ENCODE results near the gene APOC1.
"Not testable (repeated sequence)": the region's sequence is repeated elsewhere in the genome, so short reads cannot be mapped to it uniquely, and the experiment has no call there.

Gene APOC1

GRCh38 chr19:44914433-44915206 is at the start of gene APOC1:
TSS of gene APOC1 (plus strand) at chr19:44914608. CDS start at chr19:44914892, 284 bp downstream.
- Histone ChIP-seq H3K4me3 (ENCODE audit: low read depth in 1 of 2, low read length in 2 of 2) (peak within 1 kb of the TSS; percentile 28 to 66), H3K9ac (ENCODE audit: low read length) (peak within 1 kb of the TSS; percentile 44)
- not testable (repeated sequence) for H3K4me1 ChIP-seq (ENCODE audit: insufficient read depth, low read length); H3K27me3 ChIP-seq (ENCODE audit: control insufficient read depth in 1 of 2, insufficient read depth in 2 of 2, low read length in 2 of 2); H3K27ac ChIP-seq (ENCODE audit: low read depth, low read length); H3K36me3 ChIP-seq (ENCODE audit: insufficient read depth, low read length); H3K9me3 ChIP-seq (ENCODE audit: low read length)

- Histone ChIP-seq H3K9me3 (ENCODE audit: low read length) (no peaks in the 10 kb centered on the region), H3K4me1 (ENCODE audit: insufficient read depth, low read length) (no peaks in the 10 kb centered on the region), H3K4me3 (ENCODE audit: low read depth in 1 of 2, low read length in 2 of 2) (no peak overlapping the region), H3K36me3 (ENCODE audit: insufficient read depth, low read length) (peaks cover 13% of the 10 kb centered on the region), H3K9ac (ENCODE audit: low read length) (no peak overlapping the region), H3K27ac (ENCODE audit: low read depth, low read length) (no peak overlapping the region), H3K27me3 (ENCODE audit: control insufficient read depth in 1 of 2, insufficient read depth in 2 of 2, low read length in 2 of 2) (no peaks in the 10 kb centered on the region)
These were observed 49.1 kb upstream of the APOC1 start for GRCh38 chr19:44865196-44865767.

- H3K9me3 ChIP-seq (ENCODE audit: low read length) = no peaks in the 10 kb centered on the region
- no peak overlapping the region for H3K9ac ChIP-seq (ENCODE audit: low read length)
- no peak overlapping the region for H3K4me3 ChIP-seq (ENCODE audit: low read depth in 1 of 2, low read length in 2 of 2)
- H3K27ac ChIP-seq (ENCODE audit: low read depth, low read length) = no peak overlapping the region
- H3K4me1 ChIP-seq (ENCODE audit: insufficient read depth, low read length) = no peaks in the 10 kb centered on the region
- H3K36me3 ChIP-seq (ENCODE audit: insufficient read depth, low read length) = peaks cover 15% of the 10 kb centered on the region
- no peaks in the 10 kb centered on the region for H3K27me3 ChIP-seq (ENCODE audit: control insufficient read depth in 1 of 2, insufficient read depth in 2 of 2, low read length in 2 of 2)
These were observed 47.7 kb upstream of the APOC1 start for GRCh38 chr19:44866664-44867063.

GRCh38 chr19:44867578-44867977 is 46.8 kb upstream of the APOC1 start:
- no peak overlapping the region for H3K4me3 ChIP-seq (ENCODE audit: low read depth in 1 of 2, low read length in 2 of 2)
- no peak overlapping the region for H3K27ac ChIP-seq (ENCODE audit: low read depth, low read length)
- H3K36me3 ChIP-seq (ENCODE audit: insufficient read depth, low read length) = peaks cover 24% of the 10 kb centered on the region
- H3K27me3 ChIP-seq (ENCODE audit: control insufficient read depth in 1 of 2, insufficient read depth in 2 of 2, low read length in 2 of 2) = no peaks in the 10 kb centered on the region
- no peaks in the 10 kb centered on the region for H3K4me1 ChIP-seq (ENCODE audit: insufficient read depth, low read length)
- H3K9ac ChIP-seq (ENCODE audit: low read length) = no peak overlapping the region
- H3K9me3 ChIP-seq (ENCODE audit: low read length) = no peaks in the 10 kb centered on the region

GRCh38 chr19:44869733-44870470 is 44.5 kb upstream of the APOC1 start:
- no peak overlapping the region for H3K9ac ChIP-seq (ENCODE audit: low read length)
- no peaks in the 10 kb centered on the region for H3K9me3 ChIP-seq (ENCODE audit: low read length)
- peak overlapping the region; percentile 13 for H3K27ac ChIP-seq (ENCODE audit: low read depth, low read length)
- peaks cover 45% of the 10 kb centered on the region for H3K36me3 ChIP-seq (ENCODE audit: insufficient read depth, low read length)
- H3K27me3 ChIP-seq (ENCODE audit: control insufficient read depth in 1 of 2, insufficient read depth in 2 of 2, low read length in 2 of 2) = no peaks in the 10 kb centered on the region
- no peaks in the 10 kb centered on the region for H3K4me1 ChIP-seq (ENCODE audit: insufficient read depth, low read length)
- no peak overlapping the region for H3K4me3 ChIP-seq (ENCODE audit: low read depth in 1 of 2, low read length in 2 of 2)

- Histone ChIP-seq H3K27me3 (ENCODE audit: control insufficient read depth in 1 of 2, insufficient read depth in 2 of 2, low read length in 2 of 2) (no peaks in the 10 kb centered on the region), H3K9me3 (ENCODE audit: low read length) (no peaks in the 10 kb centered on the region), H3K36me3 (ENCODE audit: insufficient read depth, low read length) (peaks cover 51% of the 10 kb centered on the region), H3K27ac (ENCODE audit: low read depth, low read length) (no peak overlapping the region), H3K9ac (ENCODE audit: low read length) (no peak overlapping the region), H3K4me3 (ENCODE audit: low read depth in 1 of 2, low read length in 2 of 2) (no peak overlapping the region), H3K4me1 (ENCODE audit: insufficient read depth, low read length) (no peaks in the 10 kb centered on the region)
These were observed 42.6 kb upstream of the APOC1 start for GRCh38 chr19:44871809-44872208.

GRCh38 chr19:44872661-44873060 is 41.7 kb upstream of the APOC1 start:
- no peaks in the 10 kb centered on the region for H3K4me1 ChIP-seq (ENCODE audit: insufficient read depth, low read length)
- no peak overlapping the region for H3K27ac ChIP-seq (ENCODE audit: low read depth, low read length)
- H3K4me3 ChIP-seq (ENCODE audit: low read depth in 1 of 2, low read length in 2 of 2) = no peak overlapping the region
- H3K9me3 ChIP-seq (ENCODE audit: low read length) = no peaks in the 10 kb centered on the region
- H3K9ac ChIP-seq (ENCODE audit: low read length) = no peak overlapping the region
- peaks cover 54% of the 10 kb centered on the region for H3K36me3 ChIP-seq (ENCODE audit: insufficient read depth, low read length)
- no peaks in the 10 kb centered on the region for H3K27me3 ChIP-seq (ENCODE audit: control insufficient read depth in 1 of 2, insufficient read depth in 2 of 2, low read length in 2 of 2)

- Histone ChIP-seq H3K9me3 (ENCODE audit: low read length) (no peaks in the 10 kb centered on the region), H3K4me3 (ENCODE audit: low read depth in 1 of 2, low read length in 2 of 2) (no peak overlapping the region), H3K27ac (ENCODE audit: low read depth, low read length) (no peak overlapping the region), H3K4me1 (ENCODE audit: insufficient read depth, low read length) (no peaks in the 10 kb centered on the region), H3K27me3 (ENCODE audit: control insufficient read depth in 1 of 2, insufficient read depth in 2 of 2, low read length in 2 of 2) (no peaks in the 10 kb centered on the region), H3K9ac (ENCODE audit: low read length) (no peak overlapping the region), H3K36me3 (ENCODE audit: insufficient read depth, low read length) (peaks cover 54% of the 10 kb centered on the region)
These were observed 40.1 kb upstream of the APOC1 start for GRCh38 chr19:44874317-44874716.

GRCh38 chr19:44875666-44876451 is 38.5 kb upstream of the APOC1 start:
- Histone ChIP-seq H3K9me3 (ENCODE audit: low read length) (no peaks in the 10 kb centered on the region), H3K36me3 (ENCODE audit: insufficient read depth, low read length) (peaks cover 54% of the 10 kb centered on the region), H3K4me1 (ENCODE audit: insufficient read depth, low read length) (no peaks in the 10 kb centered on the region), H3K9ac (ENCODE audit: low read length) (no peak overlapping the region), H3K27me3 (ENCODE audit: control insufficient read depth in 1 of 2, insufficient read depth in 2 of 2, low read length in 2 of 2) (no peaks in the 10 kb centered on the region), H3K4me3 (ENCODE audit: low read depth in 1 of 2, low read length in 2 of 2) (no peak overlapping the region), H3K27ac (ENCODE audit: low read depth, low read length) (no peak overlapping the region)

- Histone ChIP-seq H3K4me3 (ENCODE audit: low read depth in 1 of 2, low read length in 2 of 2) (no peak overlapping the region), H3K9me3 (ENCODE audit: low read length) (no peaks in the 10 kb centered on the region), H3K36me3 (ENCODE audit: insufficient read depth, low read length) (peaks cover 48% of the 10 kb centered on the region), H3K27me3 (ENCODE audit: control insufficient read depth in 1 of 2, insufficient read depth in 2 of 2, low read length in 2 of 2) (no peaks in the 10 kb centered on the region), H3K9ac (ENCODE audit: low read length) (no peak overlapping the region), H3K4me1 (ENCODE audit: insufficient read depth, low read length) (no peaks in the 10 kb centered on the region), H3K27ac (ENCODE audit: low read depth, low read length) (no peak overlapping the region)
These were observed 37.4 kb upstream of the APOC1 start for GRCh38 chr19:44876930-44877535.

Data from muscle layer of colon (tissue), 2 donors.